Activated CD4-positive, alpha-beta T cell treated with anti-CD3 and anti-CD28 coated beads for 24 hours (primary cell): ENCODE measurements around the gene TACC3.
A peak's percentile ranks its signal among the peaks of the same experiment; 100 is the strongest.

Source experiments
- DNase-seq, 2 donors: peaks; one replicate each; pipeline ENCODE4 v3.0.0-alpha.2; 2020; ENCODE audit warnings: low read depth in 2 of 2

TACC3 gene

GRCh38 chr4:1723131-1723801 lies 1.9 kb downstream of the TACC3 start:
- DNase-seq: peak in 1 of 2 donors; percentile 35

- DNase-seq: no peak
Observed at GRCh38 chr4:1725521-1725920, 4.2 kb downstream of the TACC3 start.

- DNase-seq: peak; percentile 85 to 89
Observed at GRCh38 chr4:1726146-1726934, 5.0 kb downstream of the TACC3 start.

- no peak for DNase-seq
Observed at GRCh38 chr4:1727117-1728031, 6.1 kb downstream of the TACC3 start.

- DNase-seq: no peak
Observed at GRCh38 chr4:1728061-1728980, 7.0 kb downstream of the TACC3 start.

- DNase-seq: no peak
Observed at GRCh38 chr4:1730532-1731135, 9.3 kb downstream of the TACC3 start.

GRCh38 chr4:1731180-1731579 lies 9.9 kb downstream of the TACC3 start:
- DNase-seq: no peak

- no peak for DNase-seq
Observed at GRCh38 chr4:1732911-1733310, 11.6 kb downstream of the TACC3 start.

GRCh38 chr4:1735215-1735614 lies 13.9 kb downstream of the TACC3 start:
- DNase-seq: no peak

GRCh38 chr4:1736812-1737211 lies 15.5 kb downstream of the TACC3 start:
- no peak for DNase-seq

GRCh38 chr4:1737666-1738065 lies 16.3 kb downstream of the TACC3 start:
- no peak for DNase-seq

- no peak for DNase-seq
Observed at GRCh38 chr4:1738410-1738809, 17.1 kb downstream of the TACC3 start.

GRCh38 chr4:1739358-1739757 lies 18.0 kb downstream of the TACC3 start:
- no peak for DNase-seq

- no peak for DNase-seq
Observed at GRCh38 chr4:1740021-1740545, 18.8 kb downstream of the TACC3 start.

GRCh38 chr4:1741208-1741607 lies 19.9 kb downstream of the TACC3 start:
- no peak for DNase-seq

GRCh38 chr4:1743551-1743950 lies 22.2 kb downstream of the TACC3 start:
- DNase-seq: no peak

- DNase-seq: no peak
Observed at GRCh38 chr4:1743975-1744374, 22.7 kb downstream of the TACC3 start.

GRCh38 chr4:1744552-1744951 lies 23.2 kb downstream of the TACC3 start:
- no peak for DNase-seq

GRCh38 chr4:1745165-1745564 lies 23.8 kb downstream of the TACC3 start:
- no peak for DNase-seq

GRCh38 chr4:1745697-1746096 lies 24.4 kb downstream of the TACC3 start:
- DNase-seq: no peak
